ENCODE results near the gene PAFAH2.
"Not testable (repeated sequence)": the region's sequence is repeated elsewhere in the genome, so short reads cannot be mapped to it uniquely, and the experiment has no call there.

Gene PAFAH2

GRCh38 chr1:25979210-25979609 is 18.7 kb downstream of the PAFAH2 start:
- DNase-seq (ENCODE audit: low spot score), result no peak

GRCh38 chr1:25978403-25978802 is 19.5 kb downstream of the PAFAH2 start:
- no peak for DNase-seq (ENCODE audit: low spot score)

DNA sequence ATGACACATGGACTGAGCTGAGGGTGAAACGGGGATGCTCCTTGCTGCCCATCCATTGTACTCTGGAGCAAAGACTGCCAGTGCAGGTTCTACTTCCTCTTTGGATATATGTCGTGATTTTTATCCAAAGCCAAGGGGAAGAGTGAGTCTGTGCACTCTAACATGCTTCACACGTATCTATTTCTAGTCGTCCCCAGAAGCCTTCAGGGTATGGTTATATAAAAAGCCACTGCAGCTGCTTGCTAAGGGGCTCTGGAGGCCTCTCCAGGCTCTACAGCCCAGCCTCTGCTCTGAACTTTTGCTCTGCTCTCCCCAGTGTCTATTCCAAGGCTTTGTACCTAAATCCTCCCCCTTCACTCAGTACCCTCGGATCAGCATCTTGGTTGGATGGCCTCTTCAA is 20.1 kb downstream of the PAFAH2 start:
- no peak for DNase-seq (ENCODE audit: low spot score)

GRCh38 chr1:25973610-25974321 is 24.1 kb downstream of the PAFAH2 start:
- no peak for DNase-seq (ENCODE audit: low spot score)

DNA sequence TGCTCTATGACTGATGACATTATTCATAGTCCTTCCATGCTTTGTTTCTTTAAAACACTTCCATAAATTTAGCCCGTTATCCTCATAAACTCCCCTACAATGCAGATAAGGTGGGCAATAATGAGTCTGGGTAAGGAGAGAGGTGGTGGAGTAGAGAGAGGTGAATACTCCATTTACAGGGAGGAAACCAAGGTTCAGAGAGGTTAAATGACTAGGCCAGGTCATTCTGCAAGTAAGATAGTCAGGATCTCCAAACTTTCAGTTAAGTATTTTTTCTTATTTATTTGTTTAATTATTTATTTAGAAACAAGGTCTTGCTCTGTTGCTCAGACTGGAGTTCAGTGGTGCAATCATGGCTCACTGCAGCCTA is 26.1 kb downstream of the PAFAH2 start:
- DNase-seq (ENCODE audit: low spot score), result no peak

- peak; percentile 18 for DNase-seq (ENCODE audit: low spot score)
Observed at GRCh38 chr1:25971066-25971810, 26.6 kb downstream of the PAFAH2 start.

DNA sequence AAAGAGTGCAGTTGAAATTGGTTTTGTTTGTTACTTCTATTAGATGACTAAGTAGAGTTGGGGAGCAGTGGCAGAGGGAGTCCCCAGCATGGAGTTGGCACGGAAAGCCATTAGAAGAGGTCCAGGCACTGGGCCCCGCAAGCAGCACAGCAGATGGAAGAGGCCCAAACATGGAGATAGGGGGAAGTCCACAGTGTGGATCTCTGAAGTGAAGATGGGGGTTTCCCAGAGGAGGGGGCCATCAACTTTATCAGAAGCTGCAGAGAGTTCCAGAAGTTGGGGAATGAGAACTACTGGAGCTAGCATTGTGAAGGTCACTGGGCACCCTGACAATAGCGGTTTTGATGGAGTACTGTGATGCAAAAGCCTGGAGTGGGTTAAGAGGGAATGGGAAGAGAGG is 30.6 kb downstream of the PAFAH2 start:
- no peak for DNase-seq (ENCODE audit: low spot score)

- DNase-seq (ENCODE audit: low spot score), result no peak
Observed at GRCh38 chr1:25959611-25960010, 38.3 kb downstream of the PAFAH2 start.

DNA sequence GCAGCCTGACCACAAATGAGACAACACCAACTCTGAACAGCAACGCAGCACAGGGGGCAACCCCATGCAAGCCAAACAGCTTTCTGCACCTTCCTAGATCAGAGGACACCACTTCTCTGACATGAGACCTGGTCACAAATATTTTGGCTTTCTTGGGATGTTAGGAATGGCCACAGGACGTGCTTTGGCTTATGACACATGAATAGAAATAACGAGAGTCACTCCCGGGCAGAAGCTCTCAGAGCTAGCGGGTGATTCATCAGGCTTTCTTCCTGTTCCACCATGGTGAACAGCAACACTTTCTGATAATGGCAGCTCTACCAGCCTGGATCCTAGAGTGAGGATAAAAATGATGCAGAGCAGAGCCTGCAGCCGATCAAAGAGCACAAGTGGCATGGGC is 39.4 kb downstream of the PAFAH2 start:
- no peak for DNase-seq (ENCODE audit: low spot score)

GRCh38 chr1:25955553-25955952 is 42.3 kb downstream of the PAFAH2 start:
- DNase-seq (ENCODE audit: low spot score), result no peak

DNA sequence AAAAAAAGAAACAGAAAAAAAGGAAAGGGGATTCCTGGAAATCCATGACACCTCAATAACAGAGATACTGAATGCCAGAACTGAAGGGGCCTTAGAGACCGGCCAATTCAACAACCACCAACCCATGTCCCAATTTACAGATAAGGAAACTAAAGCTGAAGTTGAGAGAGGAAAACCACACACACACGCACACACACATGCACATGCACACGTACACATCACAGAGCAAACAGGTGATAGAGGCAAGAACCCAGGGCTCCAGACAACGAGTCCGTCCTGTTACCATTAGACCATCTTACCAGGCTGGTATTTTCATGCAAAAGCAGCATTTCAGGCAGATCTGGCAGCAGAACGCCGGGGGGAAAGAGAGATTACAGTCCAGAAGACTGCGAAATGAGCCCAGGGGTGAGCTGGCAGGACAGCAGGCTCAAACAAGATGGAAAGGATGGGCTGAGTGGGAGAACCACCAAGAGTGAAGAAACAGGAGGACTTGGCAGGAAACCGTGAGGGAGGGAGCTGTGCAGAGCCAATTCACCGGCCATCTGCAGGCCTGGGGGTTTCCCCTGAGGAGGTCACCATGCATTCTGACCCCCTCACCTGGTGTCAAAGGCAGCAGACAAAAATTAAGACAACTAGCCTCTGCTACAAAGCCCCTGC is 43.5 kb downstream of the PAFAH2 start:
- no peak for DNase-seq (ENCODE audit: low spot score)

DNA sequence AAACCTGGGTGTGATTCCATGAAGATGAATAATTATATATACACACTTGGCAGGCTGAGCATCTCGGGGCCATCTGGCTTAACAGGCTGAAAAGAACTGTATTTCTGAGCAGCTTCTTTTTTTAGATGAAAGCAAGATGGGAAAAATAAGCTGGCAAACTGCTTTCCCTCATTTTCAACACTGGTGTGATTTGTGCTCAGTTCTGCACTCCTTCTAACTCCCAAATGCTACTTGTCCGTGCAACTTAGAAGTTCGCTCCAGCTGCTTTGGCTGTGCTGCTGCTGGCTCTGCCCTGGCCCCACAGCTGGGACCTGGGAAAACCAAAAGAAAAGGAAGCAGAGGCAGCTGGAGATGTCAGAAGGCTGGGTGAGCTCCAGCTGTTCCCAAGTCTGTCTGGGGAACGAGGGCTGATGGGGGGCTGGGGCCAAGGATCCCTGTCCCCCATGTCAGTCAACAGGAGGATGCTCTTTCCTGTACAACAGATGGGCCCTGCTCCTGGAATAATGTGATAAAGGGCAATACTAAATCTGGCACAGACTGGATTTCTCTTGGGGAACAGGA is 44.9 kb downstream of the PAFAH2 start:
- DNase-seq (ENCODE audit: low spot score), result no peak

DNA sequence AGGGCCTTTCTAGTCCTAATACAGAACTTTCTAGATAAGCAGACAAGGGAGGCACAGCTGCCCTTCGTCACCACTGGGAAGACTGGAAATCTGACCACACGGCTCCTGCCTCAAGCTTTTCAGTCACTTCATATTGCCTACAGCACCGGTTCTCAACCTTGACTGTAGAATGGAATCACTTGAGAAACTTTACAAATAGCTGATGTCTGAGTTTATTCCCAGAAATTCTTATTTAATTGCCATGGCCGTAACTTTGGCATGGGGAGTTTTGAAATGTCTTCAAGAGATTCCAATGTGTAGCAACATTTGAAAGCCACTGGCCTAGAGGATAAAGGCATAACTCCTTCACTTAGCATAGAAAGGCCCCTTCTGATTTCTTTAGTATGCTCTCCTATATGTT is 49.2 kb downstream of the PAFAH2 start:
- DNase-seq (ENCODE audit: low spot score), result no peak

DNA sequence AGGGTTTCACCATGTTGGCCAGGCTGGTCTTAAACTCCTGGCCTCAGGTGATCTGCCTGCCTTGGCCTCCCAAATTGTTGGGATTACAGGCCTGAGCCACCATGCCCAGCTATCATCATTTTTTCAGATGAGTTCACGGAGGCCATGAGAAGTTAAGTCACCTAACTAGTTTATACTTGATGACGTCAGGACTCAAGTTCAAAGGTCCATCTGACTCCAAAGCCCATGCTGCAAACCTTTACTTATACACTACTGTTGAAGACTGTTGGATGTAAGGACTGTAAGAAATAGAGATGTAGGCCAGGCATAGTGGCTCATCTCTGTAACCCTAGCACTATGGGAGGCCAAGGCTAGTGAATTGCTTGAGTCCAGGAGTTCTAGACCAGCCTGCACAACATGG is 50.8 kb downstream of the PAFAH2 start:
- no peak for DNase-seq (ENCODE audit: low spot score)

GRCh38 chr1:25945761-25946160 is 52.1 kb downstream of the PAFAH2 start:
- DNase-seq (ENCODE audit: low spot score), result no peak

DNA sequence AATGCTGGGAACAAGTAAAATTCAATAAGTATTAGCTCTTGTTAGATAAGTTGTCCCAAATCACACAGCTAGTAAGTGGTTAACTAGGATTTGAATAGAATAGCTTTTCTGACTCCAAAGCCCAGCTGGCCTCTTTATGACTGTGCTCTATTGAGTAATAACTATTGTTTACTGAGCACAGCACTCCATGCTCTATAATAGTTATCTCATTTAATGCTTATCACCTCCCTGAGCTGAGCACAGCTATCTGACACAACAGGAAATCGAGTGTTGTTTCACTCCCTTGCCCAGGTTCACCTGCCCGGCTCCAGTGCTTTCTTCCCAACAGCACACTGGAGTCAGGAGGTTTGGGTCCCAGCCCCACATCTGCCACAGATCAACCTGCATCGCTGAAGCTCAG is 52.9 kb downstream of the PAFAH2 start:
- no peak for DNase-seq (ENCODE audit: low spot score)

DNA sequence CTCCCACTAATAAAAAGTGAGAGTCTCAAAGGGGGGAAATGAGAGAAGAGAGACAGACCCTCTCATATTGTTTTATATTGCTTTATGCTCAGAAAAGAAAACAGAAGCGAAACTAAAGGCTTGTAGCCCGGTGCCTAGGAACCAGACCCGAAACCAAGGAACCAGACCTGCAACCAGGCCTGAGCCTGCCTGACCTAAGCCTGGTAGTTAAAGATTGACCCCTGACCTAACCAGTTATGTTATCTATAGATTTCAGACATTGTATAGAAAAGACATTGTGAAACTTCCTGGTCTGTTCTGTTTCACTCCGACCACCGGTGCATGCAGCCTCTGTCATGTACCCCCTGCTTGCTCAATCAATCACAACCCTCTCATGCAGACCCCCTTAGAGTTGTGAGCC is 54.4 kb downstream of the PAFAH2 start:
- not testable (repeated sequence) for DNase-seq (ENCODE audit: low spot score)

DNA sequence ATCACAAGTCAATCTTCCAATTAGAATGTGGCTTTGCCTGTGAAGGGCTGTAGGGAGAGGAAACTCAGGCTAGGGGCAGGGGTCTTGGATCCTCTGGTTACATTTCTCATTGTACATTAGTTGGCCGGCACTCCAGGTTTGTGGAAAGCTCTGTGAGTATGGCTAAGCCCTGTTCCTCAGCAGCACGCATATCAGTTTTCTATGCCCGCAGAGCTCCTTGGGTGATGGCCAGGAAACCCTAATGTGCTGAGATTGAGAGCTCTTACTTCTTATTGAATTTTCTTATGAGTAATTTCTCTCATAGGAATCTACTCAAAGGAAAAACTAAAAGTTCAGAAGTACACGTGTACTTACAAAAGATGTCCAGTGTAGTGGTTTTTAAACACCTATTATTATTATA is 60.9 kb downstream of the PAFAH2 start:
- DNase-seq (ENCODE audit: low spot score), result no peak

GRCh38 chr1:25933479-25934365 is 64.1 kb downstream of the PAFAH2 start:
- DNase-seq (ENCODE audit: low spot score), result no peak

GRCh38 chr1:25932811-25933400 is 65.0 kb downstream of the PAFAH2 start:
- not testable (repeated sequence) for DNase-seq (ENCODE audit: low spot score)

GRCh38 chr1:25932321-25932720 is 65.5 kb downstream of the PAFAH2 start:
- DNase-seq (ENCODE audit: low spot score), result no peak

- DNase-seq (ENCODE audit: low spot score), result no peak
Observed at GRCh38 chr1:25929016-25929415, 68.8 kb downstream of the PAFAH2 start.
